Mesenteric fat pad (tissue), 1 donor: ENCODE results near the gene SRSF8. TPM values are rescaled to one million over a fixed set of nuclear protein-coding genes. Genes with fewer than 3 reads are reported as not detected.
"Not testable (repeated sequence)": the region's sequence is repeated elsewhere in the genome, so short reads cannot be mapped to it uniquely, and the experiment has no call there.

Experiments
- DNase-seq: peaks from one replicate; pipeline ENCODE4 v3.0.0-alpha.2; 2020; ENCODE audit warnings: low spot score
- long read RNA-seq: library from polyadenylated mRNA; unstranded; transcript quantifications from one replicate; pipeline ENCODE4 v2.0.0, GENCODE V29; 2020
- total RNA-seq: library from RNA; stranded (reverse); fragmentation: NEBNext Ultra II Directional; extraction: Animal tissue kit (Norgen Biotek cat#: 25700); gene quantifications from one replicate; pipeline ENCODE4 v1.2.1, GENCODE V29; 2021
- donor health status: DM: yes; HTN: yes; CAD: no.

SRSF8 gene, protein sequence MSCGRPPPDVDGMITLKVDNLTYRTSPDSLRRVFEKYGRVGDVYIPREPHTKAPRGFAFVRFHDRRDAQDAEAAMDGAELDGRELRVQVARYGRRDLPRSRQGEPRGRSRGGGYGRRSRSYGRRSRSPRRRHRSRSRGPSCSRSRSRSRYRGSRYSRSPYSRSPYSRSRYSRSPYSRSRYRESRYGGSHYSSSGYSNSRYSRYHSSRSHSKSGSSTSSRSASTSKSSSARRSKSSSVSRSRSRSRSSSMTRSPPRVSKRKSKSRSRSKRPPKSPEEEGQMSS
- total RNA-seq = 32.7 TPM
- long read RNA-seq, full-length matches to known transcripts = 55 of 58 reads
- long read RNA-seq, partial matches to known transcripts = 0 of 58 reads
- long read RNA-seq, other reads (novel, unspliced or antisense) = 3 of 58 reads

DNA sequence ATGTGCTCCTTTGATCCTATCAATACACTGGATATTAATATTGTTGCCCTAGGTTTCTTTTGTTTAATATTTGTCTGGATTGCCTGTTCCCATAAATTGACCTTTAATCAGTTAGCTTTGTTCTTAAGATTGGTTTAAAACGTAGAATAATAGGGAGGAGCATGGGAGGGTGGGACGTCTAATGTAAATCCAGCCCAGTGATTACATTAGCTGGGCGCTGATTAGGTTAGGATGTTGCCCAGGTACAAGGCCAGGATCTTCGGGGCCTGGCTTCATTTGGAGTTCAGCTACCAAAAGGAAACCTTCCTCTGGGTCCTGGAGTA is at the start of gene SRSF8:
Gene SRSF8, plus strand, starts transcription at position 204 of the 323 bp plus-strand sequence. CDS start 308 bp downstream, outside the sequence.
- DNase-seq = no peak

GRCh38 chr11:95021468-95021867 is 45.3 kb upstream of the SRSF8 start:
- DNase-seq = not testable (repeated sequence)

DNA sequence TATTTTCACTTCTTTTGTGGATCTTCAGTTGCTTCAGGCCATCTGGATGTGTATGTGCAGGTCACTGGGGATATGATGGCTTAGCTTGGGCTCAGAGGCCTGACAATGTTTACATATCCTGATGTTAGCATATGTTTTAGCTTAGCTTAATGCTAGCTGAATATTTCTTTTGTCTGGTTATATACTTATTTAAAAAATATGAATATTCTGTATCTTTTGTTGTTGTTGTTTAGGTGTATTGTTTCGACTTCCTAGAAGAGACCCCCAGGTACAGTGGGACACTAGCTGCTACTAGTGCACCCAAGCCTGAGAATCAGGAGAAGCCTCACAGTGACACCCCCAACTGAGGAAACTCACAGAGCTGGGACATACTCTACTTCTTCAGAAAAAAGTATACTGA is 41.8 kb upstream of the SRSF8 start, which contains the start of gene KDM4E:
Gene KDM4E, plus strand, starts transcription at position 301 of the 400 bp plus-strand sequence. CDS start 300 bp downstream, outside the sequence.
- DNase-seq = no peak

- DNase-seq = not testable (repeated sequence)
Observed at GRCh38 chr11:95025594-95025993, 41.1 kb upstream of the SRSF8 start.

GRCh38 chr11:95028357-95028756 is 38.4 kb upstream of the SRSF8 start:
- no peak for DNase-seq

GRCh38 chr11:95033051-95033450 is 33.7 kb upstream of the SRSF8 start:
- DNase-seq = no peak

DNA sequence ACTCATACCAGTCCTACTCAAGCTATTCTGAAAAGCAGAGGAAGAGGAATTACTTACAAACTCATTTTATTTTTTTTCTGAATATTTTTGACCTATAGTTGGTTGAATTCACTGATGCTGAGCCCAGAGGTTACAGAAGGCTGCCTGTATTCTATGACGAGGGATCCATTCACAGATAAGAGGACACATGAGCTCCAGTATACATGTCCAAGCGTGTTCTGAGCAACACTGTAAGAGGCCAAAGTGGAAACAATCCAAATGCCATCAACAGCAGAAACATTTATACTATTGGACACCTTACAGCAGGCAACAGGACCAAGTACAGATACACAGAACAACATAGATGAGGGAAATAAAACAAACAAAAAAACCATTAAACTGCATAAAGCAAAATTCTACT is 31.4 kb upstream of the SRSF8 start:
- DNase-seq = no peak

GRCh38 chr11:95037356-95038035 is 29.2 kb upstream of the SRSF8 start:
- not testable (repeated sequence) for DNase-seq

GRCh38 chr11:95042239-95042638 is 24.5 kb upstream of the SRSF8 start:
- DNase-seq = no peak

GRCh38 chr11:95042906-95043305 is 23.8 kb upstream of the SRSF8 start:
- no peak for DNase-seq

DNA sequence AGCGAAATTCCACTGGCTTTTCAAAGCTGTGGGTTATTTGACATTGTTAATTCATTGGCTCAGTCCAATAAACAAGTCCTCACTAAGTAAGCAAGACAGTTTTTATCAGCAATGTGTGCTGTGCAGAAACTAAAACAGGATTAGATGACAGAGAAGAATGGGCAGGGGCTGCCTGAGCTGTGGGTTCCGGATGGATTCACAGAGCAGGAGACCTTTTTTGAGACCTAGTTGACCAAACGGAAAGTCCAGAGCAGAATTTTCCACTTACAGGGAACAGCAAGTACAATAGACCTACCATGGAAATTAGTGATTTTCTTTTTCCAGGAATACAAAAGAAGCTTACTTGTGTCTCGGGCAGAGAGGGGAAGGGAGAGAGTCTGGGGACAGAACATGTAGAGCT is 22.7 kb upstream of the SRSF8 start:
- DNase-seq = no peak

GRCh38 chr11:95045812-95046211 is 20.9 kb upstream of the SRSF8 start:
- DNase-seq = no peak

DNA sequence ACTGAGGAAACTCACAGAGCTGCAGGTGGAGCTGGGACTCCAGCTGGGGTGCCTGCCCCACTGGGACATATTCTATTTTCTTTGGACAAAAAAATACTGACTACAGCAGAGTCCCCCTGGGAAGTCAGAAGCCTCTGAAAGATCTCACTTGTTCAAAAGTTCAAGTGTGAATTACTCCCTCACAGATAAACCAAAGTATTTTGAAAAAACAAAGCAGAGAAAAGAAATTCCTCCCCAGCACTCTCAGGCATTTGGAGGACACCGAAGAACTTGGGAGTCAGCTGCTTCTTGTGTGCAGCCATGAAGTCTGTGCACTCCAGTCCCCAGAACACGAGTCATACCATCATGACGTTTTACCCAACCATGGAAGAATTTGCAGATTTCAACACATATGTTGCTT is 17.6 kb upstream of the SRSF8 start, which contains the start of gene KDM4F:
Gene KDM4F, plus strand, starts transcription at position 301 of the 400 bp plus-strand sequence.
- not testable (repeated sequence) for DNase-seq

GRCh38 chr11:95050595-95051202 is 16.0 kb upstream of the SRSF8 start:
- DNase-seq = no peak

DNA sequence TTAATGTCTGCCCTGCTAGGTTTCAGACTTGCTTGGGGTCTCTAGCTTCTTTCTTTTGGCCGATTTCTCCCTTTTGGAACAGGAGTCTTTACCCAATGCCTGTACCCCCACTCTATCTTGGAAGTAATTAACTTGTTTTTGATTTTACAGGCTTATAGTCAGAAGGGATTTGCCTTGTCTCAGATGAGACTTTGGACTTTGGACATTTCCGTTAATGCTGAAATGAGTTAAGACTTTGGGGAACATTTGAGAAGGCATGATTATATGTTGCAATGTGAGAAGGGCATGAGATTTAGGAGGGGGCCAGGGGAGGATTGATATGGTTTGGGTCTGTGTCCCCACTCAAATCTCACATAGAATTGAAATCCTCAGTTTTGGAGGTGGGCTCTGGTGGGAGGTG is 12.4 kb upstream of the SRSF8 start:
- no peak for DNase-seq

DNA sequence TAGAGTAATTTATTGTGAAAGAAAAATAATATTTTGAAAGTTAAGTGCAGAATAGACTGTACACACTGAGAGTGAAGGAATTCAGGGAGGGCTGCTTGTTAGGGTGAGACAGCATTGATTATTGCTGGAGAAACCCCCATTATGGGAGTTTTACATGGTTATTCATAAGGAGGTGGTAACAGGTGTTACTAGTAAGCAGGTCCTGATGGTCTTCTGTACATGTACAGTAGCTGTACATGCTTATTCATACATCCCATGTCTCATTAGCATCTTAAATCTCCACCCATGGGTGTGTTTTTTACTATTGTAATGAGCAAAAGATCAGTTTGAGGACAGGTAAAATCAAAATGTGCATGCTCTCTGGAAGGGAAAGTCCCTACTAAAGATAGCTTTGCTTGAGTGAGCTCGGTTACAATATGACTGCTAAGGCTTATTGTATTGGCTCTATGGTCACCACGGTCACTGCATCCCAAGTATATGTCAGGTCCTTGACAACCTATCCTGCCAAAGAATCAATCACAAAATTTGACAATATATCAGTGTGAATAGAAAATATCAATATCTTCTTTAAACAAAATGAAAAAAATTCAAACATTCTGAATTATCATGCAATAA is 11.3 kb upstream of the SRSF8 start:
- DNase-seq = no peak

- no peak for DNase-seq
Observed at GRCh38 chr11:95057959-95058358, 8.8 kb upstream of the SRSF8 start.

DNA sequence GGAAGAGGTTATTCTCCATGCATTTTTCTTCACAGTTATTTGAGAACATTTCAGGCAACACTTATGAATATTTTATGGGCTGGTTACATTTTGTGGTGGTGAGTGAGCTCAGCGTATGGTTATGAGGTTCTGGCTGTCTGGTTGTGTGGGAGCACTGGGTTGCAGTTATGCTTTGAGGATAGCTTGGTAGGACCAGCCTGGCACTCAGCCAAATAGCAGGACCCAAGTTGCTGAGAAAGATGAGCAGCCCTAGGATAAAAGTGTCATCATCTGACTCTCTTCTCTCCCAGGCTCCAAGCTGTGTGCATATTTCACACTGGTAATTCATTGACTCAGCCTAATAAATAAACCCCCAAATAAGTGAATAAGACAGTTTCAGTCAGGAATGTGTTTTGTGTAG is 8.1 kb upstream of the SRSF8 start:
- DNase-seq = no peak

DNA sequence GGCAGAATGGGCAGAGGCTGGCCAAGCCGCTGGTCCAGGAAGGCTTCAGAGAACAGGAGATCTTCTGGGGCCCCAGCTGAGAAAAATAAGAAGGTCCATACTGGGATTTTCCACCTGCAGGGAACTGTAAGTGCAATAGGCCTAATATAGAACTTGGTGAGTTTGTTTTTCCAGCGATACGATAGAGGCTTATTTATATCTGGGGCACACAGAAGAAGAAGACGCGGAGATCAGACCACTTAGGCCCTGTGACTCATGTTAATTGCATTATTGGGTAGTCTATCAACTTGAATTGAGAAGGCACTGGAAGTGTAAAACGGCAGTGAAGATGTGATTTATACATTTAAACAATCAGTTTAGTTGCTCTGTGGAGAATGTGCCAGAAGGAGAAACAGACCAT is 7.7 kb upstream of the SRSF8 start:
- DNase-seq = no peak

DNA sequence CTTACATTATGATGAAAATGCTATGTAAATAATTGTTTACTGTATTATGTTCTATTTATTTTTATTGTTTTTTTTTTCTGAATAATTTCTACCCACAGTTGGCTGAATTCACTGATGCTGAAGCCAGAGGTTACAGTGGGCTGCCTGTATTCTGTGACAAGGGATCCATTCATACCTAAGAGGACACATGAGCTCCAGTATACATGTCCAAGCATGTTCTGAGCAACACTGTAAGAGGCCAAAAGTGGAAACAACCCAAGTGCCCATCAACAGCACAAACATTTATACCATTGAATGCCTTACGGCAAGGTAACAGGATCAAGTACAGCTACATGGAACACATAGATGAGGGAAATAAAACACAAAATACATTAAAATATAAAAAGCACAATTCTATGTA is 1.4 kb upstream of the SRSF8 start:
- no peak for DNase-seq

GRCh38 chr11:95067039-95067840 is 521 bp downstream of the SRSF8 start:
- DNase-seq = peak; percentile 96
